Right ventricle myocardium inferior (tissue), 1 donor: ENCODE results near the gene WDR7. TPM values are rescaled to one million over a fixed set of nuclear protein-coding genes. Genes with fewer than 3 reads are reported as not detected.

Experiments used
- ATAC-seq: fragments of 200-7000 bp; cut with Tn5 transposase; one replicate; pipeline ENCODE4 v1.9.1; 2020; ENCODE audit warnings: mild to moderate bottlenecking, moderate library complexity
- DNase-seq: peaks from one replicate; pipeline ENCODE4 v3.0.0; 2021; ENCODE audit errors: missing footprints
- intact Hi-C: fragments of 100-400 bp; cut with DNase I; formaldehyde crosslinking; loops from one replicate; pipeline ENCODE4 v1.11.0; 2022
- total RNA-seq: library from RNA; stranded (reverse); fragmentation: NEBNext Ultra II Directional; extraction: Animal tissue kit (Norgen Biotek cat#: 25700); gene quantifications from one replicate; pipeline ENCODE4 v1.2.1, GENCODE V29; 2021
- donor health status: DM: no; HTN: yes; CAD: no; lungs with severe emphysema.

The WDR7 gene
- total RNA-seq, 1 donor from 2014 or later, result 21.8 TPM

GRCh38 chr18:56952026-56952425 lies 300.9 kb downstream of the WDR7 start:
- no peak for DNase-seq
- ATAC-seq, result no peak

DNA sequence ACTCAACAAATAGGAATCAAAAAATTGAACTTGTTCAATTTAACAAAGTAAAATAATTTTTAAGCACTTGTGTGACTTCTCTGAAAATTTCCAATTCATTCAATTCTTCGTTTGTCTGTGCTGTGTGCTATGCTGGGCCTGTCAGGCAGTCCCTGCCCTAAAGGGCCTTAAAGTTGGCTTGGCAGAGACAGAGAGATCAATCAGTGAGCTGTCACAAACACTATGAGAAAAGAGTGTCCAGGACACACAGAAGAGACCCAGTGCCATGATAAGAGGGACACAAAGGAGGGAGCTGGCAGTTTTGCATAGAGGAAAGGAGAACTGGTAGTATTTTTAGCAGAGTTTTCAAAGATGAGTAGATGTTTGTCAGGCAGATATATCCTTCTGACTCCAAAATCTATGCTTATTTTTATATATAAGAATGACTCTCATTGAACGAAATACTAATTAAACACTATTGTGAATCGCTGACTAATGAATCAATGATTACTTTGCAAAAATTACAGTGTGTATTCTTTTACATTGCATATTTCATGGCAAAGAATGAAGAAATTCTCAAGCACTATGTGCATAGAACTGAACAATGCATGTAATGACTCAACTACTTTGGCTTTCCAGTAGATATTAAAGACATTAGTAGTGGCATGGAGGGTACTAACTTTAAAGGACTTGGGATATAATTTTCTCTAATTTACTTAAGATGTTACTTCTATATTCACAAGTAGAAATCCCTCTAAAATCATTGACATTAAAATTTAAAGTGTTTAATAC lies 302.5 kb downstream of the WDR7 start:
- DNase-seq, result no peak
- ATAC-seq, result peak; percentile 93
- intact Hi-C loops, result loop anchor here (5.0 kb wide), 1 partner anchor 49 kb away; no protein-coding TSS in a partner anchor

More at GRCh38 chr18:56952026-56952425, 300.9 kb downstream of the WDR7 start:
- intact Hi-C loops, result loop anchor here (5.0 kb wide), 1 partner anchor 50 kb away; no protein-coding TSS in a partner anchor

DNA sequence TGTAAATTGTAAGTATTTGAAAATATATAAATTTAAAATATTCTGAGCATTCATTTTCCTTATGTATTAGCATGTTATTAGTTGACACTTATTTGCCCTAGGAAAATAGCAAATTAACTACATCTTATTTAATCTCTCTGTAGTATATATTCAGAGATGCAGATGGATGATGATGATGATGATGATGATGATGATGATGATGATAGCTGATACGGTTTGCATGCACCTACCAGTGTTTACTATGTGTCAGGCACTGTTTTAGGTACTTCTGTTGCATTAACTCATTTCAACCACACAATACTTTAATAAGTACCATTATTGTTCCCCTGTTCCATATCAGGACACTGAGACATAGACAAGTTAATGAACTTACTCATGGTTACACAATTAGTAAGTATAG lies 304.3 kb downstream of the WDR7 start:
- DNase-seq (no peak), ATAC-seq (no peak)
- intact Hi-C loops, result no loop called here

DNA sequence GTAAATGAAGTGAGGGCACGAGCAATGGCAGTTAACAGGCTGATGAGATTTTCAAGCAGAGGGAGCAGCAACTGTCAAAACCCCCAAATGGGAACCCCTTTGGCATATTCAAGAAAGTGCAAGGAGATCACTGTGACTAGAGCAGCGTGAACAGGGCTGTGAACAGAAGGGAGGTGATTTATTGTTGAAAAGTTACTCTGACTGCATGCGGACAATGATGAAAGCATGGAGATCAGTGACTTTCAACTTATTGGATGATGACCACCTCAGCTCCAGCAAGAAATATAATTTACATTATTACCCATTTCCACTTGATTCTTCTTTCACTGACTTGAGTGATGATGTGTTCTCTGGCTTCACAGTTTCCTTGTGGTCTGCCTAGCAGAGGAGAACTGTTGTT lies 308.0 kb downstream of the WDR7 start:
- intact Hi-C loops, result no loop called here
- ATAC-seq (no peak), DNase-seq (no peak)

DNA sequence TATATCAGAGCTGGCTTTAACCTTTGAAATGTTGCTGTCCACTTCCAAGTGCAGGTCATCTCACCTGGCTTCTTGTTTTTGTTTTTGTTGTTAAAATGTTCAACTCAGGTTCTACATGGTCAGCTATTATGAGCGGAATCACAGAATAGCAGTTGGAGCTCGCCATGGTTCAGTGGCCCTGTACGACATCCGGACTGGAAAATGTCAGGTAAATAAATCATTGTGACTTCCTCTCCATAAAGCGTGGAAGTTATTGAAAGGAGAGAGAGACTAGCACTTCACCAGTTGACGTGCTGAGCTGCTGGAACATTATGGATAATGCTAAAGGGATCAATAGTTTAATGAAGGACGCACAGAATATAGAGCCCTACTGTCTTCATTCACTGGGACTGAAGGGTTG lies 311.2 kb downstream of the WDR7 start:
- DNase-seq (no peak), ATAC-seq (no peak)
- intact Hi-C loops, result no loop called here

GRCh38 chr18:56967035-56967434 lies 315.9 kb downstream of the WDR7 start:
- ATAC-seq, result no peak
- intact Hi-C loops, result no loop called here
- DNase-seq, result no peak

GRCh38 chr18:56973487-56973886 lies 322.3 kb downstream of the WDR7 start:
- no peak for ATAC-seq
- intact Hi-C loops, result no loop called here

DNA sequence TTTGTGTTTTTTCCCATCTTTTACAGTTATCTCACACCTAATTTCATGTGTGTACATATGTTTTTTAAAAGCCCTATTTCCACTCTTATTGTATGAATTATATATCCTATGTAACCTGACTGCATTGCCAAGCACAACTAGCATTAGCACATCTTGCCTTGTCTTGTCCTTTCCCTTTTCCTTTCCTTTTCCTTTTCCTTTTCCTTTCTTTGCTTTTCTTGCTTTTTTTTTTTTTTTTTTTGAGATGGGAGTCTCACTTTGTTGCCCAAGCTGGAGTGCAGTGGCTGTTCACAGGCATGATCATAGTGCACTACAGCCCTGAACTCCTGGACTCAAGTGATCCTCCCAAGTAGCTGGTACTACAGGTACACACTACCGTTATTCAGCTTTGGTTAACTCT lies 323.0 kb downstream of the WDR7 start:
- intact Hi-C loops, result no loop called here
- ATAC-seq, result no peak
- no peak for DNase-seq

More at GRCh38 chr18:56973487-56973886, 322.3 kb downstream of the WDR7 start:
- DNase-seq, result no peak

- intact Hi-C loops, result no loop called here
- ATAC-seq (no peak), DNase-seq (no peak)
Observed at GRCh38 chr18:56975276-56975675, 324.1 kb downstream of the WDR7 start.

DNA sequence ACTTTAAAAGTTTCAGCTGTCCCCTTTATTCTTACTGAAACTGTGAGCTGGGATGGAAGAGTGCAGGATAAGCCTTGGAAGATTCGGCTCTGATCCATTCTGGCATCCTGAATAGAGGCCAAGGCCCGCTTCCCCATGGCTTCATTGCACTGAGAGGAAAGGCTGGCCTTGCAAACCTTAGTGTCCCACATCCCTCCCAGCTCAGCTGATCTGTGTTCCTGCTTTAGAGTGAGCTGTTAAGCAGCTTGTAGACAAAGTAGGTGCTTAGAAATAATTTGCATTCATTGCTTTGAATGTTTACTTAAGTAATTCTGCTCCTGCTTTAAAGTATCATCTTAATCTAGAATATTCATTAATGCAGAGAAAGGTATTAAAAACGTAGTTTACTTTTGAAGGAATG lies 326.1 kb downstream of the WDR7 start:
- ATAC-seq (no peak), DNase-seq (no peak)
- intact Hi-C loops, result no loop called here

- ATAC-seq, result no peak
- intact Hi-C loops, result no loop called here
Observed at GRCh38 chr18:56977771-56978170, 326.6 kb downstream of the WDR7 start.

DNA sequence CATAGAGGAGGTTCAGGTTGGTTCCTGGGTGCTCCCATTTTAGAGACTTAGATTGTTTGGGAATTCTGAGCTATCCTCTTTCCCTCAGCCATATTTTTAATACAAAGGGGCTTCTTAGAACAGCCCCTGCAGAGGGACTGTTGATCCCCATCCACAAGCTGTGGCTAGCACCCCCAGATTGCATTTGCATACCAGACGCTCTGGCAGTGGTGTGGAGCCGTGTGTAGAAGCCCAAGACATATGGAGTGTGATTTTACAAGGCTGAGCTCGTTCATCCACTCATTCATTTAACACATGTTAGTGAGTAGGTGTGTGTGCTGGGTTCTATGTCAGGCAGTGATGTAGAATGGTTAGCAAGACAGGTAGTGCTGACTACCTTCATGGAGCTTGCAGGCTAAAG lies 329.0 kb downstream of the WDR7 start:
- intact Hi-C loops, result no loop called here
- DNase-seq, result no peak
- ATAC-seq, result no peak

More at GRCh38 chr18:56977771-56978170, 326.6 kb downstream of the WDR7 start:
- DNase-seq, result no peak

DNA sequence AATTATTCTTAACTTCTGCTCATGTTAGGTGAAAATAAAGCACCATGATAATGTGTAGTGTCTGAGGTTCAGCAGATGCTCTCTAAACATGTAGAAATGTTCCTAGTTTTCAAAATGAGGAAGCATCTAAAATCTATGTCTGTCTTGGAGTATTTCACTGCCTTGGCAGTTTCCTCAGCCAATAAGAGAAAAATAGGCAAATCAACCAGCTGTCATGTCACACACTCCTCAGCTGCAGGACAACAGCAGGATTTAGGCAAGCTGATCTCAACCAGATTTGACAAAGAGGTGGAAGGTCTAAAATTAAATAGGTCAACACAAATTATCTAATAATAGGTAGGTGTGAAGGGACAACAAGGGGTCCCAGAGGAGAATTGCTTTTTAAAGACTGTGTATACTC lies 331.6 kb downstream of the WDR7 start:
- no peak for DNase-seq
- ATAC-seq, result peak; percentile 26
- intact Hi-C loops, result no loop called here

DNA sequence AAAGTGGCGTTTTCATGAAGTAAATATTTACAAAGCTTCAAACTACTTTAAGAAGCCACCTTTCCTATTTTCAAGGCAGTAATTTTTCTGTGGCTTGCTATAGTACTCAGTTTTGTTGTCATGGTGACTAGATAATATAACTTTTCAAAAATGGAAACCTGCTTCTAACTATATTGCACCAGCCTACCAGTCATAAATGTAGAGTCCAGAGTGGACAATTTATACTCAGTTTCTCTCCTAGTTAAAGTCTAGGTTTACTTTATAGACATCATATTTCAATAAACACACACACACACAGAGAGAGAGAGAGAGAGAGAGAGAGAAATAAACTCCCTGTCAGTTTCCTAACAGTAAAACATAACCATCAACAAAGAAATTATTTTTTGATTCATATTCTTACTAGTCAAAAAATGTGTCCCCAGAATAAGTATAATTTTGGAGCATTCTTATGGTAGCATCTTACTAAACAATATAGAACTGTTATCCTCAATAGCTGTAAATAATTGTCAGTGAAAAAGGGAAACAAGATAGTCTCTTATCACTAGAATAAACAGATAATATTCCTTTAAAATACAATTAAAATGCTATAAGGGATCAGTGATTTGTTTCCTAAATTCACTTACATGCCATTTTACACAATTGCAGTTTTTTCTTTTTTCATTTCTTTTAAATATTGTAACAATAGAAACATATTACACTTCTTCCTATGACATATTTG lies 332.3 kb downstream of the WDR7 start:
- intact Hi-C loops, result no loop called here
- DNase-seq, result no peak
- no peak for ATAC-seq

DNA sequence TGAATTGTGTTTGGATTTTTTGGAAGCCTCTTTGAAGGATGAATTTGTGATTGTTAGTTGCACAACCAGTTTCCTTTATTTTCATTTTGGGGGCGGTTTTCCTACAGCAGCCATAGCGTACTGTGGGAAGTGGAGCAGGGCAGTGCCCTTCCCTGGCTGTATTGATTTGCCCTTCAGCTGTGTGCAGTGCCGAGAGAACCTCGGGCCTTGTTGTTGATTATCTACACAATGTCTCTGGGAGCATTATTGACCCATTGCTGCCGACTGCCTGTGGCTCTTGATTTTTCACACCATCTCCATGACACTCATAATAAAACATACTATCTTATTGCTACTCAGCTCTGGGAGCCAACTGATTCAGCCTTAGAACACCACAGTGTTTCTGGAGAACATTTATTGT lies 333.6 kb downstream of the WDR7 start:
- ATAC-seq (no peak), DNase-seq (no peak)
- intact Hi-C loops, result no loop called here

DNA sequence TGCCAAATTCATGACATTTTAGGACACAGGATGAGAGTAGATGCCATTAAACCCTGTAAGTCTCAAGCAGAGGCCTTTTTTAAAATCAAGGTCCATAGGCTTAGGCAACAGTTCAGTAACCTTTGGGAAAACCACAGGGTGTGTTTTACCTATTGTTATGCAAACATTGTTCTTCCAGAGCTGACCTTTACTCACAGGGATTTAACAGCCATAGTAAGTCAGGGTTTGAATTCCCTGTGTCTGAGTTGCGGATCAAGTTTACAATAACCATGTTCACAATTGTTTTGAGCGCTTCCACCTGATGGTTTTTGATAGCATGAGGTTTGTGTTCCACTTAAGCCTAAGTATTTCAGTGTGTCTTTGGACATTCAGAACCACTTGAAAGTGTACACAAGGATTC lies 335.7 kb downstream of the WDR7 start:
- ATAC-seq (no peak), DNase-seq (no peak)
- intact Hi-C loops, result no loop called here

GRCh38 chr18:56987236-56987635 lies 336.1 kb downstream of the WDR7 start:
- DNase-seq, result no peak
- ATAC-seq, result no peak
- intact Hi-C loops, result no loop called here

GRCh38 chr18:56988022-56988421 lies 336.9 kb downstream of the WDR7 start:
- ATAC-seq (no peak), DNase-seq (no peak)
- intact Hi-C loops, result no loop called here

DNA sequence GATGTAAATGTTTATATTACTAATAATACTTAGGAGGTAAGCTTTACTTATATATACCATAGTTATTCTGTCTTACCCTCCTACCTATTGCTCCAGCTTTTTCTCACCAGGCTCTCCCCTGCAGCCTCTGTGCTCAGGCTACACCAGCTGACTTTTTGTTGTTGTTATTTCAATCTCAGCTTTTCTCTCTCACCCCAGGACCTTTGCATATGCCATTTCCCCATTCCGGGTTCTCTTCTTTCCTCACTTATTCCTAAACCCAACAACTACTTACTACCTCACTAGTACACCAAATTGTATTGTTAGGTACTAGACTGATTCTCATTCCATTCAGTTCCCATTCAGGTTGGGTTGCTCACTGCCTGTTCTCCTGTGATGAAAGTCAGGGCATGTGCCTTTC lies 339.5 kb downstream of the WDR7 start:
- no peak for DNase-seq
- intact Hi-C loops, result no loop called here
- no peak for ATAC-seq

- DNase-seq (no peak), ATAC-seq (no peak)
- intact Hi-C loops, result no loop called here
Observed at GRCh38 chr18:56992777-56993176, 341.6 kb downstream of the WDR7 start.
